ENCODE measurements around the gene ARHGAP45.
A peak's percentile ranks its signal among the peaks of the same experiment; 100 is the strongest.

The ARHGAP45 gene

DNA sequence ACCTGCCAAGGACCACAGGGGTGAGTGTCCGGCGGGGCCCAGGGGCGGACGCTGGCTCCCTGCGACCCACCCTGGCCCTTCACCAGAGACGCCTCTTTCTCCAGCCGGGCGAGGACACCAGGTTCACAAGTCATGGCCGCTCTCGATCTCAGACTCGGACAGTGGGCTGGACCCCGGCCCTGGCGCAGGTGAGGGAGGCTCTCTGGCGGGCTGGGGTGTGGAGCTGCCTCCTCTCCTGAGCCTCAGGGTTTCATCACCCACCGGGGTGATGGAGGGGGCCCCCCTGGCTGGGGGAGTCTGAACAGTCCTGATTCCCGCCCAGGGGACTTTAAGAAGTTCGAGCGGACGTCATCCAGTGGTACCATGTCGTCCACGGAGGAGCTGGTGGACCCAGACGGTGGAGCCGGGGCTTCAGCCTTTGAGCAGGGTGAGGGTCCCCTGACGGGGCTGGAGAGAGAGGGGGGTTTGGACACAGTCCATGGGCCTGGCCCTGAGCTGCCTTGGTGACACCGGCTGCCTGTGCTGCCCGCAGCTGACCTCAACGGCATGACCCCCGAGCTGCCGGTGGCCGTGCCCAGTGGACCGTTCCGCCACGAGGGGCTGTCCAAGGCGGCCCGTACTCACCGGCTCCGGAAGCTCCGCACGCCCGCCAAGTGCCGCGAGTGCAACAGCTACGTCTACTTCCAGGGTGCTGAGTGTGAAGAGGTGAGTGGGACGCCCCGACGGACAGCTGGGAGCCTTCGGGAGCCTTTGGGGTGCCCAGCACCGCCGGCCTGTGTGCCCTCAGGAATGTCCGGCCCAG, 13.6 kb downstream of the ARHGAP45 start:
- no peak overlapping the region for H3K27ac ChIP-seq (ENCODE audit: low read length)
- H3K4me3 ChIP-seq (ENCODE audit: low read length), result no peak overlapping the region
- H3K4me1 ChIP-seq (ENCODE audit: insufficient read depth, low read length), result no peaks in the 10 kb centered on the region

DNA sequence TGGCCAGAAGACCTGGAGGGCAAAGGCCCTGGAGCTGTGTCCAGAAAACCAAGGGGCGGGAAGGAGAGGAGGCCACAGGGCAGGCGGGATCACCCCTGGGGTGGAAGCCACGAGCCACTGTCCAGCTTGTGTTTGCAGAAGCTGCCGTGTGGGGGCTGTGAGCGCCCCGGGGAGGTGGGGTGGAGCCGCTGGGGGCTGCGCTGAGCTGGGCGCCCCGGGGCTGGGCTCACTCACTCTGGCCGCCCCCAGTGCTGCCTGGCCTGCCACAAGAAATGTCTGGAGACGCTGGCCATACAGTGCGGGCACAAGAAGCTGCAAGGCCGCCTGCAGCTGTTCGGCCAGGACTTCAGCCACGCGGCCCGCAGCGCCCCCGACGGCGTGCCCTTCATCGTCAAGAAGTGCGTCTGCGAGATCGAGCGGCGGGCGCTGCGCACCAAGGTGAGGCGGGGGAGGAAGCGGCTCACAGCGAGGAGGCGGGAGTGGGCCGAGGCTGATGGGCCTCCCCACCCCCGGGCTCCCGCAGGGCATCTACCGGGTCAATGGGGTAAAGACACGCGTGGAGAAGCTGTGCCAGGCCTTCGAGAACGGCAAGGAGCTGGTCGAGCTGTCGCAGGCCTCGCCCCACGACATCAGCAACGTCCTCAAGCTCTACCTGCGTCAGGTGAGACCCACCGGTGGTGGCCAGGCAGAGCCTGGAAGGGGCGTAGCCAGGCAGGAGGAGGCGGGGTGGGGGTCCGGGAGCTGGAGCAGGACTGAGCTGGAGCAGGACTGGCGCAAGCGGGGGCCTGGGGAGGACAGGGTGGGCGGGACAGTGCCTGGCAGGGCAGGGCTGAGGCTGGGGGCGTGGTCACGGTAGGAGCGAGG, 14.6 kb downstream of the ARHGAP45 start:
- no peak overlapping the region for H3K27ac ChIP-seq (ENCODE audit: low read length)

More for the DNA sequence above, 13.6 kb downstream of the ARHGAP45 start:
- H3K9me3 ChIP-seq (ENCODE audit: insufficient read depth, low read depth, low read length), result no peaks in the 10 kb centered on the region
- peaks cover 33% of the 10 kb centered on the region for H3K36me3 ChIP-seq (ENCODE audit: insufficient read depth, low read depth, low read length)
- H3K9ac ChIP-seq (ENCODE audit: low read depth, low read length), result no peak overlapping the region
- H3K27me3 ChIP-seq (ENCODE audit: insufficient read depth, low read length), result no peaks in the 10 kb centered on the region

DNA sequence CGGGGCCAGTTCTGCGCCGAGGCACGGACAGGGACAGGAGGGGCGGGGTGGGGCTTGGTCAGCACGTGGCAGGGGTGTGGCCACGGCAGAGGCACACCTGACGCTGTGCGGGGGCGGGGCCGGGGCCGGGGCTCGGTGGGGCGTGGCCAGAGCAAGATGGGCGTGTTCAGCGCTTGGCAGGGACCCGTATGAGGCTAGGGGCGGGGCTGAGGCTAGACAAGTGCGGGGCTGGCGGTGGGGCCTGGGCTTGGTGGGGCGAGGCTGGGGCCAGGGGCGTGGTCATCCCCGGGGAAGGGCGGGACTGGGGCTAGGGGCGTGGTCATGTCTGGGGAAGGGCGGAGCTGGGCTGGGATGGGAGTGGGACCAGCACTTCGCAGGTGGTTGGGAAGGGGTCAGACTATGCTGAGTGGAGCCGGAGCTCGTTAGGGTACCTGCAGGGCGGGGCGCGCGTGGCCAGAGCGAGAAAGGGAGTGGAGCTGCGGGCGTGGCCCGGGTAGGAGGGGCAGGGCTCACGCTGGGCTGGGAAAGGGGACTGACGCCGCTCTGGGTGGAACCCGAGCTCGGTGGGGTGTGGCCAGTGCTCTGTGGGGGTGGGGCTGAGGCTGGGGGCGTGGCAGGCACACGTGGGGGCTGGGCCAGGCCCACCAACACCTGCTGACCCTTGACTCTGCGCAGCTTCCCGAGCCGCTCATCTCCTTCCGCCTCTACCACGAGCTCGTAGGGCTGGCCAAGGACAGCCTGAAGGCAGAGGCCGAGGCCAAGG, 15.4 kb downstream of the ARHGAP45 start:
- Histone ChIP-seq H3K4me1 (ENCODE audit: insufficient read depth, low read length) (no peaks in the 10 kb centered on the region), H3K27ac (ENCODE audit: low read length) (no peak overlapping the region), H3K27me3 (ENCODE audit: insufficient read depth, low read length) (no peaks in the 10 kb centered on the region), H3K36me3 (ENCODE audit: insufficient read depth, low read depth, low read length) (peaks cover 37% of the 10 kb centered on the region), H3K9me3 (ENCODE audit: insufficient read depth, low read depth, low read length) (no peaks in the 10 kb centered on the region), H3K9ac (ENCODE audit: low read depth, low read length) (no peak overlapping the region), H3K4me3 (ENCODE audit: low read length) (peak overlapping the region; percentile 64)

More for the DNA sequence above, 14.6 kb downstream of the ARHGAP45 start:
- H3K4me3 ChIP-seq (ENCODE audit: low read length), result peak overlapping the region; percentile 35
- peaks cover 37% of the 10 kb centered on the region for H3K36me3 ChIP-seq (ENCODE audit: insufficient read depth, low read depth, low read length)
- no peak overlapping the region for H3K9ac ChIP-seq (ENCODE audit: low read depth, low read length)
- H3K27me3 ChIP-seq (ENCODE audit: insufficient read depth, low read length), result no peaks in the 10 kb centered on the region
- H3K9me3 ChIP-seq (ENCODE audit: insufficient read depth, low read depth, low read length), result no peaks in the 10 kb centered on the region
- no peaks in the 10 kb centered on the region for H3K4me1 ChIP-seq (ENCODE audit: insufficient read depth, low read length)

DNA sequence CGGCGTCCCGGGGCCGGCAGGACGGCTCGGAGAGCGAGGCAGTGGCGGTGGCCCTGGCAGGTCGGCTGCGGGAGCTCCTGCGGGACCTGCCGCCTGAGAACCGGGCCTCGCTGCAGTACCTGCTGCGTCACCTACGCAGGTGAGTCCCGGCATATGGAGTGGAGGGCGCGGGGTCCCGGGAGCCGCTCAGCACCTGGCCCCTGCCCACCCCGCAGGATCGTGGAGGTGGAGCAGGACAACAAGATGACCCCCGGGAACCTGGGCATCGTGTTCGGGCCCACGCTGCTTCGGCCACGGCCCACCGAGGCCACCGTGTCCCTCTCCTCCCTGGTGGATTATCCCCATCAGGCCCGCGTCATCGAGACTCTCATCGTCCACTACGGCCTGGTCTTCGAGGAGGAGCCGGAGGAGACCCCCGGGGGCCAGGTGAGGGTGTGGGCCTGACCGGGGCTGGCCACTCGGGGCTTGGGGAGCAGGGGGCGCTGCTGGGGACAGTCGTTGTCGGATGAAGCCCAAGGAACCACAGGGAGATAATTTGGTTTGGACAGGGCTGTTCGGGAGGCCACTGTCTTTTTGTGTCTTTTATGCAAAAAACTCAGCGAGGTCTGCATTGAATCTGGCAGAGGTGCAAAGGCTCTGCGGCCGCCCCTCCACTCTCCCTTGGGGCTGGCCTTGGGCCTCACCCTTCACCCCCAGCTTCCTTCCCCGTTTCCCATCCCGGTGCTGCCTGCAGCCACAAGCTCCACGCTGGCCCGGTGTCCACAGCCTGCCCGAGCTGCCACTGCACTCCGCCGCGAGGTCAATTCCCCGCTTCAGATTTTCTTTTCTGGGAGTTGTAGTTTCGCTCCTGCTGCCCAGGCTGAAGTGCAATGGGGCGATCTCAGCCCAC, 16.2 kb downstream of the ARHGAP45 start:
- no peak overlapping the region for H3K9ac ChIP-seq (ENCODE audit: low read depth, low read length)
- H3K27me3 ChIP-seq (ENCODE audit: insufficient read depth, low read length), result no peaks in the 10 kb centered on the region
- H3K9me3 ChIP-seq (ENCODE audit: insufficient read depth, low read depth, low read length), result no peaks in the 10 kb centered on the region
- no peak overlapping the region; the same call in 1 of the 2 replicates for H3K4me3 ChIP-seq (ENCODE audit: low read length)
- no peak overlapping the region for H3K27ac ChIP-seq (ENCODE audit: low read length)
- H3K36me3 ChIP-seq (ENCODE audit: insufficient read depth, low read depth, low read length), result peaks cover 46% of the 10 kb centered on the region
- no peaks in the 10 kb centered on the region for H3K4me1 ChIP-seq (ENCODE audit: insufficient read depth, low read length)

DNA sequence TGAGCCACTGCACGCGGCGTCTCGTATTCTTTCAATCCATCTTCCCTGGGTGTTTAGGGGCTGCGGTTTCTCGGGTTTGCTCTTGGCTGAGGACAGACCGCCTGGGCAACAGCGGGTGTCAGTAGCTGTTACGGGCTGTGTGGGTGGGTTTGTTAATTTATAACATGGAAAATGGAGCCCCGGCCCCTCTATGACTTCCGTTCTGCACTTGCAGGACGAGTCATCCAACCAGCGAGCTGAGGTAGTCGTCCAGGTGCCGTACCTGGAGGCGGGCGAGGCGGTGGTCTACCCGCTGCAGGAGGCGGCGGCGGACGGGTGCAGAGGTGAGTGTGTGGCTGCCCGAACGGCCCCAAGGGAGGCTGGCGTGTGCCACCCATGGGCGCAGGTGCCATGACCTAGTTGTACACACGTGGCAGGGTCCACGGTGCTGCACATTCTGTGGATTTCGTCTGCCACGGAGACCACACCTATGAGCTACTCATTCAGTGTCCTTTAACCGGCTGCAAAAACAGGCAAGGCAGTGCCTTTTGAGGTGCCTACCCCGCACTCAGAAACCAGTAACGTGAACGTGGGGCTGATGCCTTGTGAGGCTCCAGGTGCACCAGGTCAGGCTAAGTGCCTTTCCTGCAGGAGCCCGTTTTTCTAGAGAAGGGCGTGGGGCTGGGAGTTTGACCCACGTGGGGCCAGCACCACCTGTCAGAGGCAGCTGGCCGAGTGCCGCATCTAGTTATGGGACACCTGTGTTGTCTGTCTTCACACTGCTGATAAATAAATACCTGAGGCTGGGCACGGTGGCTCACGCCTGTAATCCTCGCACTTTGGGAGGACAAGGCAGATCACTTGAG, 17.3 kb downstream of the ARHGAP45 start:
- H3K4me1 ChIP-seq (ENCODE audit: insufficient read depth, low read length), result no peaks in the 10 kb centered on the region
- no peaks in the 10 kb centered on the region for H3K9me3 ChIP-seq (ENCODE audit: insufficient read depth, low read depth, low read length)
- no peak overlapping the region for H3K27ac ChIP-seq (ENCODE audit: low read length)
- no peaks in the 10 kb centered on the region for H3K27me3 ChIP-seq (ENCODE audit: insufficient read depth, low read length)
- H3K36me3 ChIP-seq (ENCODE audit: insufficient read depth, low read depth, low read length), result peaks cover 55% of the 10 kb centered on the region
- no peak overlapping the region for H3K9ac ChIP-seq (ENCODE audit: low read depth, low read length)
- no peak overlapping the region for H3K4me3 ChIP-seq (ENCODE audit: low read length)

DNA sequence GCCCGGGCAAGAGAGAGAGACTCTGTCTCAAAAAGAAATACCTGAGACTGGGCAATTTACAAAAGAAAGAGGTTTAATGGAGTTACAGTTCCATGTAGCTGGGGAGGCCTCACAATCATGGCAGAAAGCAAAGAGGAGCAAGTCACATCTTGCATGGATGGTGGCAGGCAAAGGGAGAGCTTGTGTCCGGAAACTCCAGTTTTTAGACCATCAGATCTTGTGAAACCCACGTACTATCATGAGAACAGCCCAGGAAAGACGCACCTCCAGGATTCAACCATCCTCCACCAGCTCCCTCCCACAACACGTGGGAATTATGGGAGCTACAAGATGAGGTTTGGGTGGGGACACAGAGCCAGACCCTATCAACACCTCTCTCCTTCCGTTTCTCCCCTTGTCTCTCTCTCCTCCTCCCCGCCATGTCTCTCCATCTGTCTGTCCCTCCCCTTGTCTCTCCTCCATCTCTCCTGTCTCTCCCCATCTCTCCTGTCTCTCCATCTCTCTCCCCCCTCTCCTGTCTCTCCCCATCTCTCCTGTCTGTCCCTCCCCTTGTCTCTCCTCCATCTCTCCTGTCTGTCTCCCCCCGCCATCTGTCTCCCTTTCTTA, 18.2 kb downstream of the ARHGAP45 start:
- no peak overlapping the region for H3K9ac ChIP-seq (ENCODE audit: low read depth, low read length)
- no peak overlapping the region for H3K4me3 ChIP-seq (ENCODE audit: low read length)
- no peaks in the 10 kb centered on the region for H3K27me3 ChIP-seq (ENCODE audit: insufficient read depth, low read length)
- no peaks in the 10 kb centered on the region for H3K9me3 ChIP-seq (ENCODE audit: insufficient read depth, low read depth, low read length)
- no peaks in the 10 kb centered on the region for H3K4me1 ChIP-seq (ENCODE audit: insufficient read depth, low read length)
- H3K36me3 ChIP-seq (ENCODE audit: insufficient read depth, low read depth, low read length), result peaks cover 55% of the 10 kb centered on the region
- H3K27ac ChIP-seq (ENCODE audit: low read length), result no peak overlapping the region

DNA sequence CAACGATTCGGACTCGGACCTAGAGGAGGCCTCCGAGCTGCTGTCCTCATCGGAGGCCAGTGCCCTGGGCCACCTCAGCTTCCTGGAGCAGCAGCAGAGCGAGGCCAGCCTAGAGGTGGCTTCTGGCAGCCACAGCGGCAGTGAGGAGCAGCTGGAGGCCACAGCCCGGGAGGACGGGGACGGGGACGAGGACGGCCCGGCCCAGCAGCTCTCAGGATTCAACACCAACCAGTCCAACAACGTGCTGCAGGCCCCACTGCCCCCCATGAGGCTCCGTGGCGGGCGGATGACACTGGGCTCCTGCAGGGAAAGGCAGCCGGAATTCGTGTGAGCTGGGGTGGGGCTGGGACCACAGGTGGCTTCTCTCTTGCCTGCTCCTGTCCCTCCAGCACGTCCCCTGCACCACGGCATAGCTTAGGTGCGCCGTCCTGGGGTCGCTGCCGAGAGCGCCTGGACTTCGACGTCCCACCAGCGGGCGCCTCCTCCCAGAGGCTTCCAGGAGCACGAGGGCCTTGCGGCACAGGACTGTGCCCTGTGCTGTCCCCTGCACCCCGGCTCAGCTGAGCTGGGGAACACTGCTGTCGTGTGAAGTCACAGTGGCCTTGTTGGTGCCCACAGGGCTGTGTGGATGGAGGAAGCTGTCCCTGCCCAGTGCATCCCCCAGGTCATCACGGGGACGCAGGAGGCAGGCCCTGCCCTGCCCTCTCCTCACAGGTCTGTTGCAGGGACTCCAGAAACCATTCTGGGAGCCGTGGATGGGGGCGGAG, 18.9 kb downstream of the ARHGAP45 start:
- Histone ChIP-seq H3K27ac (ENCODE audit: low read length) (no peak overlapping the region), H3K9me3 (ENCODE audit: insufficient read depth, low read depth, low read length) (no peaks in the 10 kb centered on the region), H3K4me1 (ENCODE audit: insufficient read depth, low read length) (no peaks in the 10 kb centered on the region), H3K36me3 (ENCODE audit: insufficient read depth, low read depth, low read length) (peaks cover 59% of the 10 kb centered on the region), H3K4me3 (ENCODE audit: low read length) (no peak overlapping the region), H3K27me3 (ENCODE audit: insufficient read depth, low read length) (no peaks in the 10 kb centered on the region), H3K9ac (ENCODE audit: low read depth, low read length) (no peak overlapping the region)

DNA sequence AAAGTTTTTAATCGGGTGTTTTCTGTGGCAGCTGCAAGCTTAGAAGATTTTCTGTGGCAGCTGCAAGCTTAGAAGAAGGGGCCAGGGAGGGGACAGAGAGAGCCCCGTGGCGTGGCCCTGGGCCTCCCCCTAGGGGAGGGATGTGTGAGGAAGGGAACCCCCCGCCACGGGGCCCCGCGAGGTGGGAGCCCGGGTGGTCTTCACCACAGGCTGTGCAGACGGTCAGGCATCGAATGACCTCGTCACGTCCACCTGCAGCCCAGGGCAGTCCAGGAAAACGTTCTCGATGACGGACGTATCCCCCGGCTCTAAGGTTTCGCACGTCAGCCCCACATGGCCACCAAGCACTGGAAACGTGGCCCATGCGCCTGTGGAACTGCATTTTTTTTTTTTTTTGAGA, 19.6 kb downstream of the ARHGAP45 start:
- H3K4me3 ChIP-seq (ENCODE audit: low read length), result no peak overlapping the region
- no peak overlapping the region for H3K27ac ChIP-seq (ENCODE audit: low read length)
- peaks cover 66% of the 10 kb centered on the region for H3K36me3 ChIP-seq (ENCODE audit: insufficient read depth, low read depth, low read length)
- H3K4me1 ChIP-seq (ENCODE audit: insufficient read depth, low read length), result no peaks in the 10 kb centered on the region
- no peak overlapping the region for H3K9ac ChIP-seq (ENCODE audit: low read depth, low read length)
- H3K9me3 ChIP-seq (ENCODE audit: insufficient read depth, low read depth, low read length), result no peaks in the 10 kb centered on the region
- no peaks in the 10 kb centered on the region for H3K27me3 ChIP-seq (ENCODE audit: insufficient read depth, low read length)

DNA sequence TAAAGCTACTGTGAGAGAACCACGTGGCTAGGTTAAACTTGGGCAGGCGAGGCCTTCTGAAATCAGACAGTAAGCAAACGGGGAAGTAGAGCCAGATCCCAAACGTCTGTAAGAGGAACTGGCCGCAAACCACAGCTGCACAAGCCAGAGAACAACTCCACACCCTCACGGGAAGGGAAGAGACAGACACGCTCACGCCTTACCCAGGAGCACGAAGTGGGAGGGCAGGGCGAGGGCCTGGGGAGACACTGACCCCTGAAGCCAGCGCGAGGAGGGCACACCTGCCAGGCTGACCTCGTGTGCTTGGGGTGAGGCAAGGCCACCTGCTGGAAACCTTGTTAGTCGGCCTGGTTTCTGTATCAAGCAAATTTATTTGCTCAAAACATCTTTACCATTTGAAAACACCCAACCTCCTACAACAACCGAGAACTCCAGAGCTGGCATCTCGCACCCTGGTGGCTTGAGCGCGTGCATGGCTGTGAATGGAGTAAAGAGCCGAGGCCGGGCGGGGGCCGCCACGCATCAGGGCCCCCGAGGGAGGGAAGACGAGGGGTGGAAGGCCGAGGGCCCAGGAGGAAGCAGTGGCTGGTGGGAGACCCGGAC, 20.9 kb downstream of the ARHGAP45 start:
- H3K4me1 ChIP-seq (ENCODE audit: insufficient read depth, low read length), result no peaks in the 10 kb centered on the region
- no peak overlapping the region for H3K9ac ChIP-seq (ENCODE audit: low read depth, low read length)
- H3K36me3 ChIP-seq (ENCODE audit: insufficient read depth, low read depth, low read length), result peaks cover 75% of the 10 kb centered on the region

More for the DNA sequence above, 20.9 kb downstream of the ARHGAP45 start:
- Histone ChIP-seq H3K4me3 (ENCODE audit: low read length) (no peak overlapping the region), H3K9me3 (ENCODE audit: insufficient read depth, low read depth, low read length) (no peaks in the 10 kb centered on the region), H3K27ac (ENCODE audit: low read length) (no peak overlapping the region), H3K27me3 (ENCODE audit: insufficient read depth, low read length) (no peaks in the 10 kb centered on the region)

All from iPS-20b (cell line).